CD4-positive, alpha-beta T cell treated with Interleukin-1 beta for 1 hour (primary cell): ENCODE results near the gene ANKRD40.
"Not testable (repeated sequence)": the region's sequence is repeated elsewhere in the genome, so short reads cannot be mapped to it uniquely, and the experiment has no call there.

Source experiments
- DNase-seq, 2 donors: peaks; one replicate each; pipeline ENCODE4 v3.0.0-alpha.2; 2020 to 2022

Gene ANKRD40

DNA sequence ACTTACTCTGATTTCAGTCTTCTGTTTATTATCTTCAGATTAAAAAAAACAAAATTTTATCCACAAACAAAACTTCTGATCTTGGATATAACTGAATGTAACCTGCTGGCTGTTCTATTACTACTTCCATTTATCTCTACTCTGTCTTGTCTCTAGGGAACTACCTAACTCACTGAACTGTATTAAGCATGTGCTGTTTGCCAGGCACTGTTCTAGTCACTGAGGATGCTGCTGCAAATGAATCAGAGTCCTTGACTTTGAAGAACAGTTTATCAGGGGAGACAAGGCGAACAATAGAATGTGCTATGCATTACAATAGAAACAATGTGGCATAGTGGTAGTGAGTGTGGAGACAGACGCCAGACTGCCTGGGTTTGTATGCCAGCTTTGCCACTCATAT is 2.3 kb upstream of the ANKRD40 start:
- DNase-seq: no peak

DNA sequence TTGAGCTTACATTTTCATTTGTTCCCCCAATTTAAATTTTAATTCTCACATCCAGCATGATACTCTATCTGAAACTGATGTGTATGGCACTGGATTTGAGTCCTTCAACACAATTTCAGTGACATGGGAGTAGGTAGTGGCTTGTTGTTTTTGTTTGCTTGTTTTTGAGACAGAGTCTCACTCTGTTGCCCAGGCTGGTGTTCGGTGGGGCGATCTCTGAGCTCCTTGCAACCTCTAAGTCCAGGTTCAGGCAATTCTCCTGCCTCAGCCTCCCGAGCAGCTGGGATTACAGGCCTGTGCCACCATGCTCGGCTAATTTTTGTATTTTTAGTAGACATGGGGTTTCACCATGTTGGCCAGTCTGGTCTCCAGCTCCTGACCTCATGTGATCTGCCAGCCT is 1.3 kb upstream of the ANKRD40 start:
- not testable (repeated sequence) for DNase-seq

DNA sequence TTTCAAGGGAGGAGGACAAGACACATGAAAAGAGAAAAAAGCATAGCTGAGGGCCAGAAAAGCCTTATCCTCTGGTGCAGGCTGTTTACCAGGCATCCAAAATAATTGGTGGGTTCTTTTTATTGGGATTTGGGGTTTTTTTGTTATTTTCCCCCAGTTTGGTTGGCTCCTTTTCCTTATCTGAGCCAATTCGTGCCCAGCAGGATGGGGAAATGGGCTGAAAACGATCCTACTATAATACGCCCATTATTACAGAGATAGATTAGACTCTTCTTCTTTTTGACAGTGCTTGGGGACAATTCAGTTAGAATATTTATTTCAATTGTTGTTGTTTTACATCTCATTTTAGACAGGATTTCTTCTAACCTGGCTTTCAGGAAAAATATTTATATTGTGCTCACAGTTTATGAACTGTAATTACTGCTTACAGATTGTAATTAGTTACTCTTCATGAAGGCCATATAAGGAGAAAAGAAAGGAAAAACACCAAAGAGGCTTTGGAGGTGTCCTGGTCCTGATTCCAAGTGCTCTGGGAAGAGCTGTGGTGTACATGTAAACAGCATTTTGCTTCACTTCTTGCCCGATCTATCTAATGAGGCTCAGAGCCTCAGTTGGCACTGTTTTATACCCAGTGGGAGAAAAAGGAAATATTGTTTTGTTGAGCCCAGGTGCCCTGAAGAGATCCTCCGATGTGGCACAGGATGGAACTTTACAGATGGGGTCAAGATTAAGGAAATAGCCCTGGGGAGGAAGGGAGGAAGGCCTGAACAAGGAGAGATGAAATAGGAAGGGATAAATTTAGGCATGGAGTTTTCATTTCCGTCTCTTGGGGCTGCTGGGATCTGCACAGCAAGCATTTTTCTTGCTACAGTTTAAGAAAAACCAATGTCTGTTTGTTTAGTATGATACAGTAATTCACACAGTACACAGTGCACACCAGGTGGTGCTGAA is 611 bp upstream of the ANKRD40 start:
- no peak for DNase-seq

DNA sequence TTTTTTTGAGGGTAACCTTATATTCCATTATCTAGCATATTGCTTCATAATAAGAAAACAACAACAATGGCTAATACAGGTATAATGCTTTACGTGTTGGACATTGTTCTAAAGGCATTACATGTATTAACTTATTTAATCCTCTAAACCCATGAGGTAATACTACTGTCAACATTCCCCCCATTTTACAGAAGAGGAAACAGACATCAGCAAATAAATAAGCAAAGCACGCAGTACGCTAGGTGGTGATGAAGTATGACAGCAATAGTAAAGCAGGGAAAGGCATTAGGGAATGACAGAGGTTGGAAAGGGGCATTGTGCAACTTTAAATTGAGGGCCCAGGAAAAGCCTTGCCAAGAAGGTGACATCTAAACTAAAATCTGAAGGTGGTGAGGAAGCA is 4.6 kb downstream of the ANKRD40 start:
- no peak for DNase-seq

DNA sequence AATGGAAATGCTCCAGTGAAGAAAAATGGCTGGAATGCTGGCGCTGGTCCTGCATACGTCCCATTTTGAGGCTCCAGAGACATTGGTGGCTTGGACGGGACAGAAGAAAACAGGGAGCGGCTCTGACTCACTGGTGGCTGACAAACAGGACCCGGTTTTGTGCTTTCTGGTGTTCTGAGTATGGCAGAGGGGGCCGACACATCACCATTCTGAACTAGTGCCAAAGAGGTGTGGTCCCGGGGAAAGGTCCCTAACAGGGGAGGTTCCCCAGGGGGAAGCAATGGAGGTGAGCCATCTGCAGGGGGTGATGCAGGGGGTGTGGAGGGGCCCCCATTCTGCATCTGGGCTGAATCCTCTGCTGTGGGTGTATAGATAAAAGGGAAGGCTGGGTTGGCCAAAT is 8.3 kb downstream of the ANKRD40 start:
- DNase-seq: no peak

DNA sequence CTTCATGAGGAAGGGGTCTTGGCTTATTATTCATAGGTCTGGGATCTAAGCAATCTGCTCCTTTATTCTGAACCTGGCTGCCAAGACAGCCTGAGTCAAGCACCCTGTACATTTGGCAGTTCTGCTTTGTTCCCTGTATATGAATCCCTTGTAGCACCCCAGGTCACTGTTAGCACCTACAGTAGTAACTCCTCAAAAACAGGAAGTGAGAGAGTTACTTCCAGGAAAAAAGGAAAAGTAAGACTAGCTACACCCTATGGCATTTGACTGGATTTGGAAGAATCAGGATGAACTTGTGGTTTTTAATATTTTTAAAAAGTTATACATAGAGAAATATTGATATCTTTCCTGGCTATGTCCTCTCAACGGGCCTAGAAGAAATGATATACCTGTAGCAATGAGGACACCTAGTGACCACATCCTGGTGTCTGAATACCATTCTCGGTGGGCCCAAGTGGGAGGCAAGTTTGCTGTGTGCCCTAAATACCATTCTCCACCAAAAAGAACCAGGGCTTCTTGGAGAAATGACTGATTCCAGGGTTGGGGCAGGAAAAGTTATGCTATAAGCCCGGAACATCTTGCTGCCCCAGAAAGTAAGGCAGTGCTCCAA is 9.9 kb downstream of the ANKRD40 start:
- no peak for DNase-seq

DNA sequence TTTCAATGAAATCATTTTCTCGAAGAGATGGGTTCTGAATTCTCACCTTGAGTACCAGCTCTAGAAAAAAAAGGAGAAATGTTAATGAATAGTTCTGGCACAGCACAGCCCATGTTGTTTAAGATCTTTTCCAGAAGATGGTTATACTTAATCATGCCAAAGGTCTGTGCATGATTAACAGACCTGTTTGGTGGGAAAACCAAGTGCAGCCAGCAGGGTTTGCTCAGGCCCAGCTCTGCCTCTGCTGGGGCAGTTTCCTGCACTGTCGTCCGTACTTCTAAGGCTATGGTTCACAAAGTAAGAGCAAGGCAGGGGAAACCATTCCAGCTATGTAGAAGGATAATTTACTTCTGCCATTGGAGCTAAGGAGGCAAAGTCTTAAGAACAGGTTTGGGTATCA is 10.7 kb downstream of the ANKRD40 start:
- no peak for DNase-seq

DNA sequence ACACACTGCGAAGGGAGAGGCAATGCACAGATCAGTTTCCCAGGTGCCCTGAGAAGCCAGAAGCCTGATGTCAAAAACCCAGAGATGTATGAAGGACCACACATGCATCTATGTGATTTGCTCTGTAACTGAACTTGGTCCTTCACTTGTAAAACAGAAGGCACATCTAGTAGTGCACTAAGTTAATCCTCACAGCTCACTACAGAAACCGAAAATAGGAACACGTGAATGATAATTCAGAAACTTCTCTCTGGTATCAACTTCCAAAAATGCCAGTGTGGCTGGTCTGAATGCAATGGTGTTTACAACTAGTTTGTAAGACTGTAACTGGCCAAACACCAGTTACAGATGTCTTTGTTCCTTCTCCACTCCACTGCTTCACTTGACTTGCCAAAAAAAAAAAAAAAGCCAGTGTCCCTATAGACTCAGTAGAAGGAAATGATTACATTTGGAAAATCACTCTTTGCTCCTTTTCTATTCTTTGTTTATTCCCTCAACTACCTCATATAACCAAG is 11.3 kb downstream of the ANKRD40 start:
- DNase-seq: no peak

DNA sequence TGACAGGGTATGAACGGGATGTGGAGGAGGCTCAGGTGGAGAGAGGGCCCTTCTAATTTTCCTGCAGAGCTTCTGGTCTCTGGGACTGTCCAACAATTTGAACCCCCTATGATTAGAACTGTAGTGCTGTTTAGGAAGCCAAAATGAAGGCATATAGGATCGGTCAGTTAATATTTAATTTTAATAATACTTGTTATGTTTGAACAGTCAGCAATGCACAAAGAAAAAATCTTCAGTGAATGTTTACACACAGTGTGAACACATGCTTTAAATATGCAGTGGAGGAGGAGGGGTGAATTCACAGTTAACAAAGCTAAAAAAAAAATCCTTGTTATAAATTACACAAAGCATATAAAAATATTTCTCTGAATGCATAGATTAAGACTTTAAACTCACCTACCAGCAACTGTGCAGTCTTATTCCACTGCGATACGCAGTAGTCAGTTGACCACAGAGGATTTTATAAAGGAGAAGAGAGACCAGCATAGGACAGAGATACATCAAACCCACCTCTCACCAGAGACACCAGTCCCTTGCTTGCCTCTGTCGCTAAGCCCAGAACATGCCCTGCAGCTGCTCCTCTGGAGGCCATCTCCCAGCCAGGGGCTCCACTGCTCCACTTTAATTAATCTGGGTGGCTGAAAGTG is 14.6 kb downstream of the ANKRD40 start:
- DNase-seq: no peak

DNA sequence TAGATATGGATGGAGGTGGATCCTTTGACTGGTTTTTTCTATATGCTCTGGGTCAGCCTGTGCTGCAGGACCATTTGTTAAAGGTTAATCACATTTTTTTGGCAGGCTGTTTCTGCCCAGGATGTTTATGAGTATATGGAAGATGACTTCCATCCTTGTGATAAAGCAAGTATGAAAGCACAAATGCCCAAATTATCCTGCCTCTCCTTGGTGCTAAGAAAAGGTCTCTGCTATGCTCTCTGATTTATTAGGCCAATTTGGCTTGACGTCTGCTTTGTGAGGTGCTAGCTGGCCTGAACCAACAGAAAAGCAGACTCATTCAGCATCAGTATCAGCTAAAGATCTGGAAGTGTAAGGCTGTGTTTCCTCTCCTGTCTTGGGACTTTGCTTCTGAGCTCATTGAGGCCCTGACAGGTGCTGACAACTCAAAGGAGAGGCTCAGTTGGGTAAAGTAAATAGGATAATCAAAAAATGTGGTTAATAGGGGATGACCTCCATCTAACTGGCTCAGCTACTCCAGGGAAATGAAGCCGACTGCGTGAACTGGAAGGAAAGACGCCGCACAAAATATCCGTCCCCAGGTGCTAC is 15.2 kb downstream of the ANKRD40 start:
- no peak for DNase-seq

DNA sequence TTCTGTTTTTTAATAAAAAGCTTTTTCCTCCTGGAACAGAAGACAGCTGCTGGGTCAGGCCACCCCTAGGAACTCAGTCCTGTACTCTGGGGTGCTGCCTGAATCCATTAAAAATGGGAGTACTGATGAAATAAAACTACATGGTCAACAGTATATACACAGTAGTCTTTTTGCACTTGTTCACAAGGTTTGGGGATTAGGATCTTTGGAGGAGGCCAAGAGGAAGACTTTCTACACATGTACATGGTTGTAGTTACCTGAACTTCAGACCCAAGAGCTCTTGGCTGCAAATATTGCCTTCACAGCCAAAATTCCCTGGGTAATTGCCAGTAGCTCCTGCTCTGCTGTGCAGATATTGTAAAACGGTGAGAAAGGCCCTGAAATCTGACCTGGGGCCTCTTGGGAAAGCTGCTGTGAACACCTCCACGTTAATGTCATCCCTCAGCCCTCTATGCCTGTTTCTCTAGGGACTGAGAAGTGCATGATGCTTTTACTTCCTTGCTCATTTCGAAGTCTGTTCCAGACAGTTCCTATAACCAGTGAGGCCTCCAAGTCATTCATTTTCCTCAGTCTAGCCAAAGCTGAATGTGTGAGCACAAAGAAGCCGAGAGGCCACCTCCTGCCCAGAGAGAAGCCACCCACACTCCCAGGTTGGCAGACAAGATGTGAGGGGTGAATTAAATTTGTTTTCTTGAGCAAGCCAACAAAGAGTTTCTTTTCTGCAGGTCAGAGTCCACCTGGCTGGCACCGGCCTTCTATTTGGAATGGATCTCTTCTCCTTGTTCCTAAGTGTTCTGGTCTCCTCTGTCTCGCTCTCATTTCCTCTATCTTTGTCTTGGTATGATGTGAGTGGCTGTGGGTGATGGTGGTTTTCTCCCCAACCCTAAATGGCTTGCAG is 15.9 kb downstream of the ANKRD40 start:
- no peak for DNase-seq

DNA sequence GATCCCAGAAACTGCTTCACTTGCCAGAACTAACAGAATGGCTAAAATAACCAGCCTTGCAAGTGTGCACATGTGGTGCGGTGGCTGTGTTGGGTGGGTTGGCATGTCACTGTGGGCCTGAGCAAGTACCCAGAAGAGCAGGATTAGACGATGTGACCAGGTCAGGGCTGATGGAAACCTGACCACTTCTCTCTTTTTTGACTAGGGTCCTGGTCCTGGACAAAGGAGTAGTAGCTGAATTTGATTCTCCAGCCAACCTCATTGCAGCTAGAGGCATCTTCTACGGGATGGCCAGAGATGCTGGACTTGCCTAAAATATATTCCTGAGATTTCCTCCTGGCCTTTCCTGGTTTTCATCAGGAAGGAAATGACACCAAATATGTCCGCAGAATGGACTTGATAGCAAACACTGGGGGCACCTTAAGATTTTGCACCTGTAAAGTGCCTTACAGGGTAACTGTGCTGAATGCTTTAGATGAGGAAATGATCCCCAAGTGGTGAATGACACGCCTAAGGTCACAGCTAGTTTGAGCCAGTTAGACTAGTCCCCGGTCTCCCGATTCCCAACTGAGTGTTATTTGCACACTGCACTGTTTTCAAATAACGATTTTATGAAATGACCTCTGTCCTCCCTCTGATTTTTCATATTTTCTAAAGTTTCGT is 16.7 kb downstream of the ANKRD40 start:
- no peak for DNase-seq

DNA sequence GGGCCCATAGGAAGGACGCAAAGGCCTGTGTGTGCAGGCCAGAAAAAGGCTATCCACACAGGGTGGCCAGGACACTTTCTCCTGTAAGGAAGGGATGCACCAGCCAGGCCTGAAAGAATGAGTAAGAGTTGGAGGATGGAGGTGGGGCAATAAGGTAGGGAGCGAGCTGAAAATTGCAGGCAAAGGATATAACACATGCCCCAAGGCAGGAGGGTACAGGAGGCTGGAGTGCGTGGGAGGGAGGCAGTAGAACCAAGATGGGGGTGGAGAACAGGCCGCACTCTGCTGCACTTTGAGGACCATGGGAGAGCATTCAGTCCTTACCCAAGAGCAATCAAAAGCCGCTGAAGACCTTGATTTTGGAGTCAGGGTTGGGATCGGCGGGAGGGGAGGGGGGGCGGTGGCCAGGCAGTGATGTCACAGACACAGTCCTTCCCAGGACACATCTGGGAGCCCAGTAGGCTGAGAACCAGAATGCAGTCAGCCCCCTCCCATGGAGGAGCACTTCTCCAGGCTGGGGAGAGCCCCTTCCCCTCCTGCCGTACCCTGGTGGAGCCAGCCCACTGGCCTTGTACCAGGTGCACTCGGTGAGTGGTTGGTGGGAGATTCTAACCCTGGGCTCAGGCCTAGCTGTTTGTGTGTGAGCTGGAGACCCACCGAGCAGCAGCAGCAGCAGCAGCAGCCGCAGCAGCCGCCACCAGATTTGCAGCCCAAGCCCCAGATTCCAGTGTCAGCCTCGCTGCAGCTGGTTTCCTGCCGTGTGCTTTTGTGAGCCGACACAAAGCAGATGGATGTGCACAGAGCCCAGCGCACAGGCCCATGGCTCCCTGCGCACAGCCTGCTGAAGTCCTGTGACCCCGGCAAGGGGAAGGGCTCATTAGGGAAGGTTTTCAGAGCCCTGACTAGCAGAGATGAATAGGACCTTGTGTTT is 17.5 kb downstream of the ANKRD40 start:
- DNase-seq: no peak

DNA sequence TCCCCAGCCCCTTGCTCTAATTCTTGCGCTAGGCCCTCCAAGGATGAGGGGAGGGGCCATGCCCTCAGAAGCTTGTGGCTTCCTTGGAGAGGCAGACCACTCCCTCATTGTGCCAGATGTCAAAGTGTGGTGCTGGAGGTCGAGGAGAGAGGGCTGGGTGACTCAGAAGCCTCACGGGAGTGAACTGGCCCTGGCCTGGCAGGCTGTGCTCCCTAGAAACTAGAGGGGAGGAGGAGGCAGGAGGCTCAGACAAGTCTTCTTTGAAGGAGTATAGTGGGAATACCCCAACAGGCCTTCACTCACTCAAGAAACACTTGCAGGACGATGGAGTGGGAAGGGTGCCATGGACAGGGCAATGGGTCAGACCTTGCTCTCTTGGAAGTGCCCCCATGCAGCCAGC is 18.5 kb downstream of the ANKRD40 start:
- DNase-seq: no peak

DNA sequence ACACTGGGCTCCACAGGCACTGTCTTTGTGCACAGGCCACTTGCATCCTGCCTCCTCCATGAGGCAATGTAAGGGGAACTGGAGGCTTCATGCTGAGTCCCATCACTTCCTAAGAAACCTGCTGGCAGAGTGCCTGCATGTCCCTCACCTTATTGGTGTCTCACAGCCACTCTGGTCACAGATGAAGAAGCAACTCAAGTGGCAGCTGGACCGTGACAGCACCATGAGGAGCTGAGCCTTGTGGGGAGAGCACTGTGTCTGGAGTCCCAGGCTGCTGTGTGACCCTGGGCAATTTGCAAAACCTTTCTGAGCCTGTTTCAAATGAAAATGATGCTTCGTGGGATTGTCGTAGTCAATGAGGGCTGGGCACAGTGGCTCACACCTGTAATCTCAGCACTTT is 19.5 kb downstream of the ANKRD40 start:
- DNase-seq: no peak

DNA sequence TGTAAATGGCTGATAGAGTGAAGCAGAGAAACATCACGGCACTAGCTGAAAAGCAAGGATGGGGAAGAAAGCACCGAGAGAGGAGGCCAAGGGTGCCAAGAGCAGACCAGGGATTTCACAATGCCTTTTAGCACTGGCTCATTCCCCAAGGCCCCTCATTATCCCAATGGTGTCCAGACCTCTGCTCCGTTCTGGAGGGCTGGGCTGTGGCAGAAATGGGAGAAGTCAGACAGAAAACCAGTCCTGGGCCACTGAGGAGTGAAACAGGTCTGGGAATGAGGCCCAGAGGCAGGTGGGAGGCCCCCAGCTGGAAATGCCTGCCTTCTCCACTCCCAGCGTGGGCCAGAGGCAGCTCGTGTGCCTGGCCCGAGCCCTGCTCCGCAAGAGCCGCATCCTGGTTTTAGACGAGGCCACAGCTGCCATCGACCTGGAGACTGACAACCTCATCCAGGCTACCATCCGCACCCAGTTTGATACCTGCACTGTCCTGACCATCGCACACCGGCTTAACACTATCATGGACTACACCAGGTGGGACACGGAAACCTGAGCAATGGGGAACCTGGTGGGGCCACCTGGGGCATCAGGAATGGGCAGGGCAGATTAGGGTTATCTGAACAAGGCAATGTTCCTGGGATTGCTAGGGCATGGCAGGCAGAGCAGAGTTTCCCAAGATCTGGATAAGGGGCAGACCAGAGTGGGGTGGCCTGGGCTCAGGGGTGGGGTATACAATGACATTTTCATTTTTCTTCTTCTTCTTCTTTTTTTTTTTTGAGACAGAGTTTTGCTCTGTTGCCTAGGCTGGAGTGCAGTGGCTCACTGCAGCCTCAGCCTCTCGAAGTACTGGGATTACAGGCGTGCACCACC is 20.3 kb downstream of the ANKRD40 start:
- no peak for DNase-seq

DNA sequence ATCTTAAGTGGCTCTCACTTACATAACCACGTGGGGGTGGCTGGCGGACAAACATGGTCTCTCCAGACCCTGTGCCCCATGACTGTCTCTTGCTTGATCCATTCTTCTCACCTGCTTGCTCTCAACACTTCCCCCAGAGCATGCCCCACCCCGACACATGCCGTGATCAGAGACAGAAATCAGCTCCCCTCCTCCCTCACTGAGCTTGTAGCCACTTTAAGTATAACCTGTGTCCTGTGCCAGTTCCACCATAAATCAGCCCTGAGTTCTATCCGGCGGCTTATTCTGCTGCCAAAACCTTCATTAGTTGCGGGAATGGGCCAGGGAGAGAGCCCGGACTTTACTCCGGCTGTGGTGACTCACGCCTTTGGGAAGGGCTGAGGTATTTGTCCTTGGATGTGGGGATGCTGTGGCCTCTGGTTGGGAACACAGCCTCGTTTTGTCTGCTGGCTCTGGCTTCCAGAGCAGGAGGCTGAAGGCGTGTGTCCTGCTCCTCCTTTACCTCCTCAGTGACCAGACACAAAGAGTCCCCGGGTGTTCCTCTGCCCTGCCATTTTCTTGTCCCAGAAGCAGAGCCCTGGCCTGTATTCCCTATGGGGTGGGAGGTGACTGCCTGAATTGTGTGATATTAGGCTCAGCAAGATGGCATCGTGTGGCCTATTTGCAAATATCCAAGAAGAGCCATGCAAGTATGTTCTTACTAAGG is 21.1 kb downstream of the ANKRD40 start:
- DNase-seq: no peak

DNA sequence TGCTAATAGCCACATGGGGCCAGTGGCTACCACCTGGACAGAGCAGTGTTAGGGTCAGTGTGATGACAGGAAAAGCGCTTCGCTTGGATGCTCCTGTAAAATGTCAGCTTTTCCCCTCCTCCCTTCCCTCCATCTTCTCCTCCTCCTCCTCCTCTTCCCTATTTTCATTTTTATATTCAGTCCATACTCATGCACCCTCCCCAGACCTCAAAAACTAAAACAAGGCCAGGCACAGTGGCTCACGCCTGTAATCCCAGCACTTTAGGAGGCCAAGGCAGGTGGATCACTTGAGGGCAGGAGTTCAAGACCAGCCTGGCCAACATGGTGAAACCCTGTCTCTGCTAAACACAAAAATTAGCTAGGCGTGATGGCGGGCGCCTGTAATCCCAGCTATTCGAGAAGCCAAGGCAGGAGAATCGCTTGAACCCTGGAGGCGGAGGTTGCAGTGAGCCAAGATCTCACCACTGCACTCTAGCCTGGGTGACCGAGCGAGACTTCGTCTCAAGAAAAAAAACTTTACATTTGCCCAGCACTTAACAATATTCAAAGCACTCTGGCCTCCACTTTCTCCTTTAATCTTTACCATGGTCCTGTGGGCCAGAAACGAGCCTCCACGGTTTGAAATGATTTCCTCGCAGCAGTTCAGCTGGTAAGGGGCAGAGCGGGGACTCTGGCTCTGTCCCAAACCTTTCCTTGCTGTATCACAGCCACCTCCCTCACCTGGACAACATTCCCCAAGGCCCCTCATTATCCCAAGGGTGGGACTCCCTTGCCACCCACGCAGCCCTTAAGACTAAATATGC is 21.8 kb downstream of the ANKRD40 start:
- no peak for DNase-seq
